ENCODE data around the gene ZNF467. TPM values are rescaled to one million over a fixed set of nuclear protein-coding genes. Genes with fewer than 3 reads are reported as not detected.

The ZNF467 gene
- total and polyA plus RNA-seq, 2 of the 8 experiments (the other 6 are each of a cell fraction or from before 2014, with no cell fraction given), result 0.50 to 0.51 TPM

DNA sequence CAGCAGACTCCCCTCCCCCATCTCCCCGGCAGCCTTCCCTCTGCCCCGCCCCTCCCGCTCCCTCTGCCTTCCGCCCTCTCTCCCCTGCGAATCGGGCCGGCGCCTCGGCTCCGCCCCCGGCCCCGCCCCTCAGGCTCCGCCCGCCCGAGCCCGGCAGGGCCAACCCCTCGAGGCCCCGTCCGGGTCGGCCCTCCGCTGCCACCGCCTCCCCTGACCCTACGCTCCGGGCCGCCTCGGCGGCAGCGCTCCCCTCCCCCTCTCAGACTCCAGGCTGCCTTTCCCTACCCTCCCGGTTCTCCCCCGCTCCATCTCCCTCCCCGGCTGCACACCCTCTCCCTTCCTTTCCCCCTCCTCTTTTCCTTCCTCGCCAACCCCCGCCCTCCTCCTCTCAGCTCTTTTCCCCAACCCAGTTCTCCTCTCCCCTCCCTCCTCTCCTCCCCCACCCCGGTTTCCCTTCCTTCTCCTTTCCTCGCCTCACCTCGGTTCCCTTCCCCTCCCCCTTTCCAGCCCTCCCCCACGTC lies 1.6 kb downstream of the ZNF467 start (continued):
- no peak for TF ChIP-seq CBX5 (IDR thresholded peaks at IDR 0.05; ENCODE audit: low read depth, low read length)
- TF ChIP-seq BACH1 (IDR thresholded peaks at IDR 0.05; ENCODE audit: low read length), result no peak
- TF ChIP-seq ASH2L (IDR thresholded peaks at IDR 0.05; ENCODE audit: low read length), result peak; percentile 68
- no peak for TF ChIP-seq CHD2 (IDR thresholded peaks at IDR 0.05; ENCODE audit: low read length)
- TF ChIP-seq NANOG (IDR thresholded peaks at IDR 0.05; ENCODE audit: insufficient read depth, low read depth, low read length, poor library complexity, severe bottlenecking), result no peak
- TF ChIP-seq EGR1 (IDR thresholded peaks at IDR 0.05; ENCODE audit: borderline replicate concordance, low read depth, low read length), result peak; percentile 67; the same call in 1 of the 2 replicates
- TF ChIP-seq KDM1A (IDR thresholded peaks at IDR 0.05; ENCODE audit: borderline replicate concordance, low read length), result peak; percentile 71; the same call in 1 of the 2 replicates
- TF ChIP-seq, protein P1, sequence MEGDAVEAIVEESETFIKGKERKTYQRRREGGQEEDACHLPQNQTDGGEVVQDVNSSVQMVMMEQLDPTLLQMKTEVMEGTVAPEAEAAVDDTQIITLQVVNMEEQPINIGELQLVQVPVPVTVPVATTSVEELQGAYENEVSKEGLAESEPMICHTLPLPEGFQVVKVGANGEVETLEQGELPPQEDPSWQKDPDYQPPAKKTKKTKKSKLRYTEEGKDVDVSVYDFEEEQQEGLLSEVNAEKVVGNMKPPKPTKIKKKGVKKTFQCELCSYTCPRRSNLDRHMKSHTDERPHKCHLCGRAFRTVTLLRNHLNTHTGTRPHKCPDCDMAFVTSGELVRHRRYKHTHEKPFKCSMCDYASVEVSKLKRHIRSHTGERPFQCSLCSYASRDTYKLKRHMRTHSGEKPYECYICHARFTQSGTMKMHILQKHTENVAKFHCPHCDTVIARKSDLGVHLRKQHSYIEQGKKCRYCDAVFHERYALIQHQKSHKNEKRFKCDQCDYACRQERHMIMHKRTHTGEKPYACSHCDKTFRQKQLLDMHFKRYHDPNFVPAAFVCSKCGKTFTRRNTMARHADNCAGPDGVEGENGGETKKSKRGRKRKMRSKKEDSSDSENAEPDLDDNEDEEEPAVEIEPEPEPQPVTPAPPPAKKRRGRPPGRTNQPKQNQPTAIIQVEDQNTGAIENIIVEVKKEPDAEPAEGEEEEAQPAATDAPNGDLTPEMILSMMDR (IDR thresholded peaks at IDR 0.05; ENCODE audit: control extremely low read depth in 1 of 3, insufficient read depth in 1 of 3, low read depth in 1 of 3, low read length in 3 of 3), result no peak
- no peak for TF ChIP-seq BCL11A (IDR thresholded peaks at IDR 0.05; ENCODE audit: low read depth in 2 of 2, low read length in 2 of 2)
- no peak for TF ChIP-seq SP2 (IDR thresholded peaks at IDR 0.05; ENCODE audit: low read length)
- TF ChIP-seq EZH2 (IDR thresholded peaks at IDR 0.05; ENCODE audit: low read depth, low read length, severe bottlenecking), result no peak
- no peak for TF ChIP-seq YY1 (IDR thresholded peaks at IDR 0.05; ENCODE audit: low read depth, low read length)

Measured in H1 (cell line).